Measurements from ENCODE around the gene RBM15.

Gene RBM15

DNA sequence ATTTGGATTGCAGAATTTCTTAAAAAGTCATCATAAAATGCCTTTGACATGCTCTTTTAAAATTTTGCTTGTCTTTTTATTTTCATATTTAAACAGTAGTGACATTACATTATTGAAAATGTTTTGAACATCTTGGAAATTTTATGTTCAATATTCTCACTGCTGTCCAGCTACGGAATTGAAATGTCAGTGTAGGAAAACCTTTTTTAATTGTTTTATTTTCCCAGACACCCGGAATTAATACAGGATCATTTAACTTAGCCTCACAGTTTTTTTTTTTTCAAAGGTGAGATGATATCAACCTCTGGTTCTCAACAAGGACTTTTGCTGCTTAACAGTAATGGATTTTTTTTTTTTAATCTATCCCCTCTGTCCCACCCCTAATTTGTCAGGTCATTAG, 4.1 kb downstream of the RBM15 start:
- DNase-seq = no peak
- intact Hi-C loops (cut with DNase I) = loop anchor here (10.0 kb wide), 1 partner anchor 288 kb away; no protein-coding TSS in a partner anchor

DNA sequence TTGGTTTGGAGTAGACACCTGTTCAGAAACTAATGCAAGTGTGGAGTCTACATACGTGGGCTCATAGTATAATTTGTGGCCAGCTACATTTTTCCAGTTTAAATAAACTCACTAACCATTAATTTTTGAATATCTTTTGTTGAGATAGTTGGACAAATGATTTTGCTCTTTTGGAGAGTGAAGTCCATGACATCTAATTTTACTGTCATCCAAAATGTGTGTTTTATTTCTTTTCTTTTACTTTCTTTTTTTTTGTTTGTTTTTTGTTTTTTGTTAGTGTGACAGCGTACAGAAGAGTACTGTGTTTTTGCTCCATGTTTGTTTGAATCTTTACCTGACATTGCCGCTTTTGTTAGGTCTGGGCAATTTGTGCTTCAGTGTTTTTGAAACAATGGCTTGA, 5.0 kb downstream of the RBM15 start:
- DNase-seq = no peak
- intact Hi-C loops (cut with DNase I) = loop anchor here (10.0 kb wide), 1 partner anchor 289 kb away; no protein-coding TSS in a partner anchor

DNA sequence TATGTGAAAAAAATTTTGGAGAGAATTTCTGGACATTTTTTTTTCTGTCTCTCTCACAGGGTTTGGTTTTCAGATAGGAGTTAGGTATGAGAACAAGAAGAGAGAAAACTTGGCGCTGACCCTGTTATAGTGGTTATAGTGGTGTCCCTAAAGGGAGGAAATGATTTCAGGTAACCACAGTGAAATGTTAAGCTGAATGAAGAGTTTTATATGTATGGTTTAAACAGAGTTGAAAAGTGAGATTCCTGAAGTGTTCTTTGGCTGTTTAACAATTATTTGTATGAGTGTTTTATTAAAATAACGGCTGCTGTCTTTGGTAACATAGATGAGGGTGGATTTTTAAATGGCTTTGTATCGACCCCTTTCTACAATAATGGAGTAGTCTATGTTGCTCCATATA, 6.3 kb downstream of the RBM15 start:
- intact Hi-C loops (cut with DNase I) = loop anchor here (10.0 kb wide), 1 partner anchor 291 kb away; no protein-coding TSS in a partner anchor
- no peak for DNase-seq

DNA sequence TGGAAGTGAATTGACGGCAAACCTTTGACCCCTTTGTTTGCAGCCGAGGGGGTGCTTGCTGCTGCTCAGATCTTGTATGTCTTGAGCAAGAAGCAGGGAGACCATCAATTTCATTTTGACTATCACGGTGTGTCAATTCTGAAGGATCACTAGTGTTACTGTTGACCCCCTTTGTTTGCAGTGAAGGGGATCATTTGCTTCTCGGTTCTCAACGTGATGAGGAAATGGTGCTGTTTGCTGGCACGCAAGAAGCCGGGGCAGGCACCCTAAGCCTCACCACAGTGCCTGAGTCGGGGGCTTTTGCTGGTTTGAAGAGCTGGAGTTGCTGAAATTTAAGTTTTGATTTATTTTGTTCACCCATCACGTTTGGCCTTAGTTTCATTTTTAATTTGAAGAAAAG, 7.5 kb downstream of the RBM15 start:
- intact Hi-C loops (cut with DNase I) = loop anchor here (10.0 kb wide), 1 partner anchor 292 kb away; no protein-coding TSS in a partner anchor
- DNase-seq = no peak

DNA sequence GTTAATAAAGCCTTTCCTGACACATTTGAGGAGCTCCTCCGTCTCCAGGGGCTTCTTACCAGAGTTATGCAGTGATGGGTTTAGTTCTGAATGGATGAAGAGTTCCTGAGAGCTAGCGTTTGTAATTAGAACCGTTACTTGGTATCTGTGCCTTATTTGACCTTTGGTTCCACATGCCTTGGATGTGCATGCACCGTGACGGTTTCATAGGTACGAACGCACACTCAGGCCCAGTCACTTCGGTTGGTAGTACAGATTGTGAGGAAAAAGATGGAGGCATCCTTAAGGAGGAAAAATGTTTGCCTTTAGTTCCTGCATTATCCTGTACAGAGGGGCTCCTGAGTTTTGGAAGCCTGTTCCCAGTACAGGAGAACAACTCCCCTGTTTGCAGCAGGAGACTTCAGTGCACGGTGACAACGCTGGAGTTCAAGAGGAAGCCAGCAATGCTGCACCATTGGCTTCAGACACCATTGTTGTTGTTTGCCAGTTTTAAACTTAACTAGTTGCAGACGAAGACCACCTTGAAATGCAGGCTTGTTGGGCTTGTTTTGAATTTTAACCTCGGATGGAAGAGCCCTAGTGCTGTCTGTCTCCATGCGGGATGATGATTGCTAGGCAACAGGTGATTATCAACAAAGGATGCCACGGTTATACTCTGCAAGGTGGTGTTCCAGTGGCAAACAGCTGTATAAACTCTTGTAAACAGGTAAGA, 8.2 kb downstream of the RBM15 start:
- intact Hi-C loops (cut with DNase I) = loop anchor here (10.0 kb wide), 1 partner anchor 293 kb away; no protein-coding TSS in a partner anchor
- DNase-seq = no peak

DNA sequence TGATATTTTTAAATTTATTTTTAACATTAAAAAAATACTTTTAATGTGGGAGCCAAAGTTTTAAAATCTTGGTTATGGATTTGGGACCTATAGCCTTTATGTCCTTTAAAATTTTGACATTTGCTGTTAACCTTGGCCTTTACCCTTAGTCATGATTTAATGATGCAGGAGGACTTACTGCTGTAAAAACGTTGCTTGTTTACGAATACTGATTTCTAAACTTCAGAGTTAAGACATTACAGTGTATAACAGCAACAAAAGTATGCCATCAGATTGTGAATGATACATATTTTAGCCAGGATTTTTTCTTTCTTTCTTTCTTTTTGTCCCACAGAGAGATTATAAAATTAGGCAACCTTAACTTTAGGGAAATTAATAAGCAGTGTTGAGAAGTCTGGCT, 8.9 kb downstream of the RBM15 start:
- intact Hi-C loops (cut with DNase I) = loop anchor here (10.0 kb wide), 1 partner anchor 293 kb away; no protein-coding TSS in a partner anchor
- no peak for DNase-seq

DNA sequence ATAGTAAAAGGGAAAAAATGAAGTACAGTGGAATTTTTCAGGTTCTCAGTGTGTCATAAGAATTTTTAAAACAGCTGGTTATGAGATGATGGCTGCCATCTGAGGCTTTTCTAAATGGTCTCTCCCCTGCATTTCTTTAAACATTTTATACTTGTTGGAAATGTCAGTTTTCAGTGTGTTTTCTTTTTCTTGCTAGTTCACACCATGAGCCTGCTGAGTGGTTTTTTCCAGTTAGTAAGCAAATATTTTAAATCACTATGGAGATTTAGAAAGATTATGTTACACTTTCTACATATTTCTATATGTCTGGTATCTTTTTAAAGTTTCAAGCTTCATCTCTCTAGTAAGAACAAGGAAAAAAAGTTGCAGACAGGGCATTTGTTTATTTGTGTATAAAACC, 9.6 kb downstream of the RBM15 start:
- intact Hi-C loops (cut with DNase I) = loop anchor here (10.0 kb wide), 1 partner anchor 294 kb away; no protein-coding TSS in a partner anchor
- no peak for DNase-seq

DNA sequence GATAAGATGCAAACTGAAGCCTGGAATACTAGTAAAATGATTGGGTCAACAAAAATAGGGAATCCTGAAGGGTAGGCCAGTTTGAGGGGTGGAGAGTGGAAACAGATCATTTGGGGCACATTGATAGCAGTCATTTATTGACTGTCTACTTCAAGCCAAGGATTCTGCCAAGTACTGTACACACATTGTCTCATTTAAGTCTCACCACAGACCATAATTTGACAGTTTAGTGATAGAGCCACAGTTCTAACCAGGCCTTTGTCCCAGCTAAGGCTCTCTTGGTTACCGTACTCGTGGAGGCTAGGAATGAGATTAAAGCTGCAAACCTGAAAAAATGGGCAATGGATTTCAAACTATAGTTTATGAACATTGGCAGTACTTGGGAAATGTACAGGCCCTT, 11.2 kb downstream of the RBM15 start:
- intact Hi-C loops (cut with DNase I) = no loop called here
- DNase-seq = no peak

DNA sequence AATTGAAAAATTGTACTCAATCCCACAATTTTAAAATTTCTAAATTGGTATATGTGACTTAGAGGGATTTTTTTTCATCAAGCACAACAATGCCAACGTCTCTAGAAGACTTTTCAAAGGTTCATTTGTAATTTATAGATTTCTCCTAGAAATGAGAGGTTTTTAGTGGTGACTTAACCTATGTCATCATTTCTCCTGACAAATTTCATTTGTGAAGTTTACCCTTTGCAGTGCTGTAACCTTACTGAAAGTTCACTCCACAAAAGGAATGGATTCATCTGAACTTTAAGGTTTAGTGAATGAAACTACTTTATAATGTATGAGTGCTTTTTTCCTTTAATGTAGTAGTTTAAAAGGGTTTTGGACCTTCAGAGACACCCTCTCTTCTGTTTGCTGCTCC, 16.1 kb downstream of the RBM15 start:
- intact Hi-C loops (cut with DNase I) = no loop called here
- DNase-seq = no peak

DNA sequence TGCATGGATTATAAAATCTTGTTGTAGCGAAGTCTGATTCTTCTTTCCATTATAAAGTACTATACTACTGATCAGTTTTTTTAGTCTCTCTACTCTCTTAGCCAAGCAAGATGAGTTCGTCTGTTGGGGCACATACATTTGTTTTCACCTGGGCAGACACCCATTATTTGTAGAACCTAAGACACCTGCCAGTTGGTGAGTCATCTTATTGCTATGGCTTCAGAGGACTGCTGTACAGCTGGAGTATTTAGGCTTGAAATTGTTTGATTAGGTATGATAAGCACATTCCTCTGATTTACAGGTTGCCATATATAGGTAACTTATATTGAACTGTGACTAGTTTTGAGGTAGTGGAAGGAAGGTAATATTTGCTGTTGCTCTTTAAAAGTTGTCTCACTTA, 17.2 kb downstream of the RBM15 start:
- DNase-seq = no peak
- intact Hi-C loops (cut with DNase I) = no loop called here

DNA sequence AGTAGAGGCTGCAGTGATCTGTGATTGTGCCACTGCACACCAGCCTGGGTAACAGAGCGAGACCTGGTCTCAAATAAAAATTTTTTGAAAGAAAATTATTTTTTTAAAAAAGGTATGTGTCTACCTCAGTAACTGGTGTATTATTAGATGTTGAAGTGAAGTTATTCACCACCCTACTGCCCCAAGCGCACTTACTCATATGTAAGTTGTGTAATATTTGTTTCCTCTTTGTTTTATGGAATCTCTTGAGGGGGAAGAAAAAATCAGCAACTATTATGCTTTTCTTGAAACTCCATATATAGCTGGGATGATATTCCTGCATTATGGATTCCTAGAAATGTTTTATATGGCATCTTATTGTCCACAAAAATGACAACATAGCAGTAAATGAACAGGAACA, 21.3 kb downstream of the RBM15 start:
- intact Hi-C loops (cut with DNase I) = no loop called here
- no peak for DNase-seq

DNA sequence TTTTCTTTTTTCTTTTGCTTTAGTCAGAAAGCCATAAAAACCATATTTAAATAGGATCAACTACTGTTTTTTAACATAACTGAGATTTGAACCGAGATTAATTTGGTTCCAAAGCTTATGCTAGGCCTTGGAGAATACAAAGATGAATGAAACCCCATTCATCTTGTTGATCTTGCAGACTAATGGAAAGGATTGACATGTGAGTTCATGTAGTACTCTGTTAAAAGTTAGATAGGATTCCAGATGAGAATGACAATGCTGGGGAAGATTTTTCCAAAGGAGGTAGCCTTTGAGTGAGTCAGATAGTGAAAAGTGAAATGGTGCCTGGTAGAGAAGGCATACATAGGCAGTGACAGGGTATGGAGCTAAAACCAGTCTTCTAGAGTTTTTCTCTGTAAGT, 22.7 kb downstream of the RBM15 start:
- no peak for DNase-seq
- intact Hi-C loops (cut with DNase I) = no loop called here

DNA sequence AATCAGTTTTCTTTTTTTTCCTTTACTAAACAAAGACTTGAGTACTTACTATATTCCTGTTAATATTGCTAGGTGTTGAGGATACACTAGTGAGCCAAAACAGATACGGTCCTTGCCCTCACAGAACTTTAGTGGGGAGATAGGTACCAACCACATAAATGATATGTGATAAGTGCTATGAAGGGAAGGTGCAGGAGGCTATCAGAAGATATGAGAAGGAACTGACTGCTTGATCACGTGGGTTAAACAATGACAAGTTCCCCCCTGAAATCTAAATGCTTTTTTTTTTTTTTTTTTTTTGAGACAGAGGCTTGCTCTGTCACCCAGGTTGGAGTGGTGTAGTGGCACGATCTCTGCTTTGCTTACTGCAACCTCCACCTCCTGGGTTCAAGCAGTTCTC, 25.0 kb downstream of the RBM15 start:
- intact Hi-C loops (cut with DNase I) = no loop called here
- no peak for DNase-seq

DNA sequence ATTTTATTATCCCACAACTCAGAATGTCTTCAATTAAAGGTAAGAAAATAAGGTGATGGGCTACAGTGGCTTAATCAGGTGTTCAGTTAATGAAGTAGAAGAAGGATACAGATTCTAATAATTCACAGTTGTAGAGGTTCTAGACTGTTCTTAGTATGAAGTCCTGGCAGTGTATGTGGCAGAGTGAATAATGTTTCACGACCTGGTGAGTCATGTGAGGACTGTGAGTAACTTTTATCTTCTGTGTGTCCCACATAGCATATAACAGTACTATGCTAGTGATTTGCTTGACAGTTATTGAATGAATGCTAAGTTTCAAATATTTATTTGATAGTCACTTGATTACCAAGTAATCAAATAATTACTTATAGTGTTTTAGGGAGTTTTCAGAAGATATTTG, 31.6 kb downstream of the RBM15 start:
- DNase-seq = no peak
- intact Hi-C loops (cut with DNase I) = no loop called here

DNA sequence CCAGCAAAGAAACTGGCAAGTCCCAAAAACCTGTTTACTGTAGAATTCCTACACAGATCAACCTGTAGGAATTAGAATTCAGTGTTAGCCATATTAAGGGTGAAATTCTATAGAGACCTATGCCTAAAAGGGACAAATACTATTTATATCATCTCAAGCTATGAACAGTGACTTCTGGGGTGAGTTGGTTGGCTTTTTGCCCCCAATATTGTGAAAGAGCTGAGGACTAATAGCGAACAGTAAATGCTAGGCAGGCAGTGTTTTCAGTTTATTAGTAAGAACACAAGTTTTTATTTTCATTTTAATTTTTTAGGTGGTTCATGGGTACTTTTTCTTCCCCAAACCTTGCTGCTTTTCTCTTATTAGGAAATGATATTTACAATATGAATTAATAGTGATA, 36.3 kb downstream of the RBM15 start:
- DNase-seq = no peak
- intact Hi-C loops (cut with DNase I) = no loop called here

DNA sequence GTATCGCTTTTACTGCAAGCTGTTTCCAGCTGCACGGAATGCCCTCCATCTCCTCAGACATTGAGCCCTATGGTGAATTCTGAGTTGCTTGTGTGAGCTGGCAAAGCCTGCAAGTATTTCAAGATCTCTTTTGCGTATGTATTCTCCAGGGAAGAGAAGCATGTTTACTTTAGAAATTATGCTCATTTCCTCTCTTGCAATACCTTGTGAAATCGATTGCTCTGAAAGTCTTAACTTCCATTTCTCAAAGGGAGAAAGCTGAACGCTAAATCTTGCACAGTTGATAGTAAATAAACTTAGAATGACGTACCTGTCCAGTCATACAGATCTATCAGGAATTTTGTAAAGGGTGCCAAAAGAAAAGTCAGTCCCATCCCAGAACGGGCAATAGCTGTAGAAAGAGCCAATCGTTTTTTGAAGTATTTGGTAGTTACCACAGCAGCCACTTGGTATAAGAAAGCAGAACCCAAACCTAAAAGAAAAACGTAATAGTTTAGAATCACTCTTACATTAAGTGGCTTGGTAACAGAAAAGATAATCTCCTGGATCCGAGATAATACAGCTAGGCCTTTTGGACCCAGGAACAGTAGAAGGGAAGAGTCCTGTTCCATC, 41.6 kb downstream of the RBM15 start:
- no peak for DNase-seq
- intact Hi-C loops (cut with DNase I) = no loop called here

DNA sequence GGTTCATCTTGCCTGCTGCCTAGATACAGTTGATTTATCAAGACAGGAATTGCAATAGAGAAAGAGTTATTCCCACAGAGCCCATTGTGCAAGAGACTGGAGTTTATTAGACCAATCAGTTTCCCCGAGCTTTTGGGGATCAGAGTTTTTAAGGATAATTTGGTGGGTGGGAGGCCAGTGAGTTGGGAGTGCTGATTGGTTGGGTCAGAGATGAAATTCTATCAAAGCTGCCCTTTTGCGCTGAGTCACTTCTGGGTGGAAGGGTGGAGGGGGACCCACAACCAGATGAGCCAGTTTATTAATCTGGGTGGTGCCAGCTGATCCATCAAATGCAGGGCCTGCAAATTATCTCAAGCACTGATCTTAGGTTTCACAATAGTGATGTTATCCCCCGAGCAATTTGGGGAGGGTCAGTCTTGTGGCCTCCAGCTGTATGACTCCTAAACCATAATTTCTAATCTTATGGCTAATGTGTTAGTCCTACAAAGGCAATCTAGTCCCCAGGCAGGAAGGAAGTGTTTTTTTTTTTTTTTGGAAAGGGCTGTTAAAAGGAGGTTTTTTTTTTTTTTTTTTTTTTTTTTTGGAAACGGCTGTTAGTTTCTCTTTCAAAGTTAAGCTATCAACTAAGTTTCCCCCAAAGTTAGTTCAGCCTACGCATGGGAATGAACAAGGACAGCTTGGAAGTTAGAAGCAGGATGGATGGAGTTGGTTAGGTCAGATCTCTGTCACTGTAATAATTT, 44.2 kb downstream of the RBM15 start:
- intact Hi-C loops (cut with DNase I) = no loop called here
- no peak for DNase-seq

DNA sequence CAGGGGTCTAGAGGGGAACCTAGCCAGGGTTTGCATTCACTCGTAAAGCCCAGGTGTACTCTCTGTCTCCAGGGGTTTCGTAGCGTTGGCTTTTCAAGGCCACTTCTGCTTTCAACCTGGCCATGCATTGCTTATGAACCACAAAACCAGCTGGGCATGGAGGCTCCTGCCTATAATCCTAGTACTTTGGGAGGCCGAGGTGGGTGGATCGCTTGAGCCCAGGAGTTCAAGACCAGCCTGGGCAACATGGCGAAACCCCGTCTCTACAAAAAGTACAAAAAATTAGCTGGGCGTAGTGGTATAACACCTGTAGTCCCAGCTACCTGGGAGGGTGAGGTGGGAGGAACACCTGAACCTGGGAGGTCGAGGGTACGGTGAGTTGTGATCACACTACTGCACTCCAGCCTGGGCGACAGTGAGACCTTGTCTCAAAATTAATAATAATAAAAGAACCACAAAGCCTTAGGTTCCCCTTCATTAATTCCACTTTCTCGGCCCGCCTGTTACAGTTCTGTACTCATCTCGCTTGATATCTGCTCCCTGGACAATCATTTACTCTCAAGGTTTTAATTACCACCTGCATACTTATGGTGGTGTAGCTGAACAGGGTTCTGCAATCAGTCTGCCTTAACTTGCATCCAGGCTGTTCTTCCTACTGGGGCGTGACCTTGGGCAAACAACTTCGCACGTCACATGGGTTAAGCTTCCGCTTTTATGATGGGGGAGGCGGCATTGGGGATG, 45.6 kb downstream of the RBM15 start:
- intact Hi-C loops (cut with DNase I) = no loop called here

DNA sequence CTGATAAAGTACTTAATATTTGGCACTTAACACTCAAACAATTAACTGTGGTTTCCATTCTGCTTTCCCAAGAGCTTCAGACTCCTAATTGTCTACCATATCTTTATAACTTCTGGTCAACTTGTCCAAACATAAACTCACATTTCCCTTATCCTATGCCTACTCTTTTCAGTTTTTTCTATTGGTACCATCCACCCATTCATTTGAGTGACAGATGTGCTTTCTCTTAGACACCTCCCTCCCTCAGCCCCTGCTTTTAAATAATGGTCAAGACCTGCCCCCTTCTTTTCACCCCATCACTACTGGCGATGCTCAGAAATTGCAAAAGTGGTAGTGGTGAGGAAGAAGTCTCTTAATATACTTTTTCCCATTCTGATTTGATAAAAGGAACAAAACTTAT, 46.2 kb downstream of the RBM15 start:
- DNase-seq = no peak
- intact Hi-C loops (cut with DNase I) = no loop called here

More for the DNA sequence above, 45.6 kb downstream of the RBM15 start:
- DNase-seq = no peak

All from head of caudate nucleus (tissue), 42 donors.